GM15510 (cell line): ENCODE measurements around the gene SLC30A7.

Experiments used
- POLR2A ChIP-seq: IDR thresholded peaks from 3 replicates; pipeline ENCODE4 v1.6.1; 2011; ENCODE audit warnings: borderline replicate concordance; ENCODE audit not compliant: insufficient read length; ENCODE audit errors: extremely low read depth

SLC30A7 gene

DNA sequence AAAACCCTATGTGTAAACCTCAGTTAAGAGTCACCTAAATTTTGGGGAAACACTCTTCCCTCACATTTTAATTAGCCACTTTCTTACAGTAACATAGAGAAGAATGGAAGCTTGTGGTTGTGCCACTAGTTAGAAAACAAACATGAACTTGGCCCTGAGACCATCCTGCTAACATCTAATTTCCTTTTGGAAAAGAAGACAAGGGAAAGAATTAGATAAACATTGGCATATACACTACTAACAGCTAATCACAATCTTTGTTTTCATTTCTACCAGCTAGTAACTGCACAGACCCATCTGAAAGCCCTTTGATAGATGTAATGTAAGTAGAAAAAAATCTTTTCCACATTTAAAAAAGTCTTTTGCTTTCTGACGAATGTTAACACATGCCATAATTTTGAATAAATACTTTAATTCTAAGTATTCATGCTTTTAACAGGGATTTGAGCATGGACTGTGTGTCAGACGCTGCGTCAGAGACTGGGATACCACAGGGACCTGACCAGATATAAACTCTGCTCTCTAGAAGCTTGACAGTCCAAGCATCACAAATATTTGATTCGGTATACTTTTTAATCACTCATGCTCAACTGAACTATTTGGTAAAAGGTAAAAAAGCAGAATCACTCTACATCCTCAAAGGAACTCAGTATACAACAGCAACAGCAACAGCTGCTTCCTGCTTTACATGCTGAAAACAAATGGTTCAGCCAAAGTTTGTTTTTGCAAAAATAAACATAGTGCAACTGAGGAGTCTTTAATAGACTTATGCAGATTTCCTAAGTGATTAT is 99.5 kb downstream of the SLC30A7 start:
- TF ChIP-seq POLR2A: no peak

DNA sequence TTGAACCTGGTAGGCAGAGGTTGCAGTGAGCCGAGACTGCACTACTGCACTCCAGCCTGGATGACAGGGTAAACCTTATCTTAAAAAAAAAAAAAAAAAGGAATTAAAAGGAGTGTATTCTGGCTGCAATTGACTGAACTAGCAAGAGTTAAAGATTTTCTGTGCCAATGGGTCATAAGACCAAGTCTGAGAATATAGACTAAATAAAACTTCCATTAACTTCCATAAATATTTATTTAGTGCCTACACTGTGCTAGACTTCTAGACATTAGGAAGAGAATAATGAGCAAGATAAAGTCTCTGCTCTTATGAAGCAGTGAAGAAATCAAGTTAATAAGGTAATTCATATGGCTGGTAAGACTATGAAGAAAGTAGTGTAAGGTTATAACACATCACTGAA is 102.5 kb downstream of the SLC30A7 start:
- no peak for TF ChIP-seq POLR2A

DNA sequence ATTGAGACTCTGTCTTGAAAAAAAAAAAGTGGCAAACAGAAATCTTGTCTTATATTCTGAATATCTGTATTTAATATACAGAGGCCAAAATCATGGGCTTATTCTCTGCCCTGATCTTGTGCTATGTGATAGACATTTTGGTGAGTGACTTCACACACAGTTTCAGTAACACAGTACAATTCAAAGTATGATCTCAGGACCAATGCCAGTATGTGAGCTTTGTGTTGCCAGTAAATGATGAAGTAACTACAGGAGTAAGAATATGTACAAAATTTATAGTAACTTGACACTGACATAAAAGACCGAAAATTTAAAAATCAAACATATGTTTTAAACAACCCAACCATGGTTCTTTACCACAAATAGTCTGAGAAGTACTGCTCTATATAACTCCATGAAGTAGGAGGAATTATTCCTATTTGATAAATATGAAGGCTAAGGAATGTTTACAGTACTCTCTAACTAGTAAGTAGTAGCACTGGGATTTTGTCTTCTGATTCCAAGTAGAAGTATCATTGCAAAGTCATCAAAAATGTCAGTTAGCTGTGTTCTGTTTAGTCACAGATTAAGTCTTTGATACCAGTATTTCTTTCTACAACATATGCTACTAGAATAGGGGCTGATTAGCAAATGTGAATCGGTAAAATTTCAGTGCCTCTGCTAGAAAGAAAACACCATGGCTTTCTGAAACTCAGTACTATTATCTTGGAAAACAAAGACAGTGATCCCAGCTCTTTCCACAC is 104.4 kb downstream of the SLC30A7 start:
- no peak for TF ChIP-seq POLR2A

DNA sequence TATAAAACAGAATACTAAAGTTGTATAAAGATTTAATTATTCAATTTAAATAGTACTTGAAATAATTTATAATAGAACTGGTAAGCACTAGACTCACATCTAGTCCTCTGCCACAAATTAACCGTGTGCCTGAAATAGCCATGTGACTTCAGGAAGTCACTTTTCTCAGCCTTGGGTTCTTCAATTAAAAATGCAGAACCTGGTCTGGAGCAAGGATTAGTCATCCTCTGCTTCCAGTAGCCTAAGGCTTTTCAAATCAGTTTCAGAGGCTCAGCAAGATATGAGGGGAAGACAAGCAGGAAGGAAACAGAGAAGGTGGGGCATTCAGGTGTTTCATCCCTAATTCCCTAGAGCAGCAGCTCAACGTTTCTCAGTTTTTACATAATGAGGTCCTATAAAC is 106.7 kb downstream of the SLC30A7 start:
- TF ChIP-seq POLR2A: no peak

DNA sequence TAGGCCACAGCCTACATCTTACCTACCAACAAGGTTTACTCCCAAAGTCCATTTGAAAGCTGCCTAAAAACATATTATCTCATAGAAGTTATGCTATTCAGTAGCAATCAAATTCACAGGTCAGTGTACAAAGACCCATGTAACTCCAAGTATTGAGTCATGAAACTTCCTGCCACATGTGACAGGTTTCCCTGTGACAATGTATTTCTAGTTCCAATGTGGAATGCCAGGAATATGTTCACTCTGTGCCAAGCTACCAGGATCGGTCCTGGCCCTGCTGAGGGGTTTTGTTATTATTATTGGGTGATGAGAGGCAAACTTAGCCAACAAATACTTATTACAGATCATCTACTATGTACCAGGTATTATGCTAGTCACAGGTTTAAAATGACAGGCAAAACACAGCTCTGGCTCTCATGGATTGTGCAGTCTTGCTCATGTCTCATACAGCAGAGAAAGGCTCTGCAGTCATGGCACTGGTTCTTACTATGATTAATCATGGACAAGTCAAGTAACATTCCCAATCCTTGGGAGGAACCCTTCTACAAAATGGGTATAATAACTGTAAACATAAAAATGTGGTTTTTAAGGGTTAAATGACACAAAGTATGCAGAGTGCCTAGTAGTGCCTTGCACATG is 107.2 kb downstream of the SLC30A7 start:
- no peak for TF ChIP-seq POLR2A

DNA sequence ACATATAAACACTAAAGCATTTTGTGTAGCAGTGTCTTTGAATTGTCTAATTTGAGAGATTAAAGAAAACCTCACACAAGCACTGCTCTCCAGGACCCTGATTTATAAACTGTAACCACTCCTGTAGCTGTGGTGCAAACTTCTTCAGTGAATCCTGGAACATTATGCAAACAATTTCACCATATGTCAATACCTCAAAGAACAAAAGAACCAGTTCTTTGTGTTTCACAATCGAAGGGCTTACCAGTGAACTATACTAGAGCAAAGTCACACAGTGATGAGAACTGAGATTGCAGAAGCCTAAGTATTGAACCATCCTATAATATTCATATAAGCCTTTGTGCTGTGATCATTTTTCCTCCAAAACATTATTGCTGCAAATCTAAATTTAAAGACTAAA is 108.2 kb downstream of the SLC30A7 start:
- TF ChIP-seq POLR2A: no peak

DNA sequence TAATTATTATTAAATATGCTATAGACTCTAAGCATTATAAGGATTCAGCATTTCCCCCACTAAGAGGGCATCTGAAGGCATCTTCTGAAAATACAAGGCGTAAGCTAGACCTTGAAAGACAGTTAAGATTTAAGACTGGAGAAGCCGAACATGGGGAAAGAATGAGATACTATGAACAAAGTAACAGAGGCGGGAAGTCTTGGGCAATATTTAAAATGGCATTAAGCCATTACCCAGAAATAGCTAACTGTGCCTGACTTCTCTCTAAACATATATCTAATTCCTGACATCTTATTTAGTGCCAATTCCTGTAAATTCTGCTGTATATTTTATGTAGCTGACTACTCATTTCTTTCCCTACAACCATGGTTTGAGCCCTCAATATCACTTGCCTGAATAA is 108.8 kb downstream of the SLC30A7 start:
- TF ChIP-seq POLR2A: no peak

DNA sequence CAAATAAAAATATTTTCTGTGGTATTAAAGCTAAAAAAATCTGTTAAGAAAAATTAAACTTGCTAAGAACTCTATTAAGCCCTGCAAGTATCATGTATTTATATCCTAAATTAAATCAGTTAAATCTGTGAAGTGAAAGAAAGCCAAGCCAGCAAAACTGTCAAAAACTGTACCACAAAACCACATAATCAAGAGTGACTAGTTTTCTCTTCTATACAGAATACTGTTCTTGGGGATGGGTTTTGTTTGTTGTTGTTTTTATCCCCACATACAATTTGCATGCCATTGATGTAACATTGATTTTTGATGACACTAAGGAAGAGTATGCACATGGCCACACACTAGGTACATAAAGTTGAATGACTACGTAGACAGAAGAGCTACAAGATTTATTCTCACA is 109.3 kb downstream of the SLC30A7 start:
- no peak for TF ChIP-seq POLR2A

DNA sequence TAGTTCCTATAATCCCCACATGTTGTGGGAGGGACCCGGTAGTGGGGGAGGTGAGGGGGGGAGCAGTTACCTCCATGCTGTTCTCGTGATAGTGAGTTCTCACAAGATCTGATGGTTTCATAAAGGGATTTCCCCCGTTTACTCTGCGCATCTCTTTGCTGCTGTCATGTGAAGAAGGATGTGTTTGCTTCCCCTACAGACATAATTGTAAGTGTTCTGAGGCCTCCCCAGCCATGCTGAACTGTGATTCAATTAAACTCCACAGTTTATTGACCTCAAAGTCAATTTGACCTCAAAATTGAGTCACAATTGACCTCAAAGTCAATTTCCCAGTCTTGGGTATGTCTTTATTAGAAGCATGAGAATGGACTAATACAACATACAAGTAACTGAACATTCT is 110.0 kb downstream of the SLC30A7 start:
- no peak for TF ChIP-seq POLR2A

DNA sequence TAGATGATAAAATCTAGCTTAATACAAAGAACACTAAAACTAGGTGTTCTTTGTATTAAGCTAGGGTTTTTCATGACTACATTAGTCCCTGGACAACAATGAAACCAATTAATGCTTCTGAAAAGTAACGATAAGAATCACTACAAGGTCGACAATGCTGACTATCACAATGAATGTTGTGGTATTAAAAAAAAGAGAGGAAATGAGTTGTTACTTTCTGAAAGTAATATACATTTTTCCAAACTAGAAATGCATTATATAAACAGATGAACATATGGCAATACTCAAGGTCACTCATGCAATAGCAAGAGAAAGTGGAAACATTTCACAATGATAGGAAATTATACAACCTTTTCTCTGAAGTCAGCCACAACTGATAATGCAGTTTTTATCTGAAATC is 110.7 kb downstream of the SLC30A7 start:
- TF ChIP-seq POLR2A: no peak

DNA sequence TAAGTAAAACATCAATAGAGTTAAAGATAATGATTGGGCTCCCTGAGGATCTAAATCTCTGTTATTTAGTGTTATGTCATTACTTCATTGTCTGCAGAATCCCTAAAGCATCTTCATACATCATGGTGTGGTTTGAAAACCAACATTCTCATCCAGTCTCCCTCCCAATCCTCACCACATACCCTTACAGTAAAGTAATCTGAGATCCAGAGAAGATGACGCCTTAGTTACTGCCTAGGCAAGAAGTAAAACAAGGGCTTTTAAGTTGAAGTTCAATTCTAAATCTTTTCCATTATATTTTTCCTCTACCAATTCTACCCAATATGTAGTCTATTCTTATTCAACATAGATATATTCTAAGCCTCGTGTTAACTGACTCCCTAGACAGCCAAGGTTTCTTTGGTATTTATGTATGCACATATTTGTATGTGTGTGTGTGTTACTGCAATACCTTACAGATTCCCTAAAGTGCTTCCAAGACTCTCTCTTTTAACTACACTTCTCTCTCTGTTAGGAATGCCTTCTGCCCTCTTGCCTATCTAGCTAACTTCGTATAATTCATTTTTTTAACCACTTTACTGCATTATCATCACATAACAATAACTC is 112.4 kb downstream of the SLC30A7 start:
- no peak for TF ChIP-seq POLR2A

DNA sequence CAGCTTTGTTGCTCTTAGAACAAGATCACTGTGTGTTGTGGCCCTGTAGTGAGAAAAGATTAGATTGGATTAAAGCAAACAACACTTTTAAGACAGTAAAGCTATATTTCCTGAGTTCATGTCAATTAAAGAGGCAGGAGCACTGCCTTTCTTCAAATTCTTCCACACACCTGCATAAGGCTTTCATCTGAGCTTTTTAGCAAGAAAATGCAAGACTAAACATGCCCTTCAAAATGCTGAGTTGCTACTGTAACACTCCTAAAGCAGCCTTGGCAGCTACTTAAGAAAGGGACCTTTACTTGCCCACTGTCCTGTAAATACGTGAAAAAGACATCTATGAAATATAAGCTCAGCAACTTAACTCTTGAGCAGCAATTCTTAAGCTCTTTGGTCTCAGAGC is 117.9 kb downstream of the SLC30A7 start:
- TF ChIP-seq POLR2A: no peak

DNA sequence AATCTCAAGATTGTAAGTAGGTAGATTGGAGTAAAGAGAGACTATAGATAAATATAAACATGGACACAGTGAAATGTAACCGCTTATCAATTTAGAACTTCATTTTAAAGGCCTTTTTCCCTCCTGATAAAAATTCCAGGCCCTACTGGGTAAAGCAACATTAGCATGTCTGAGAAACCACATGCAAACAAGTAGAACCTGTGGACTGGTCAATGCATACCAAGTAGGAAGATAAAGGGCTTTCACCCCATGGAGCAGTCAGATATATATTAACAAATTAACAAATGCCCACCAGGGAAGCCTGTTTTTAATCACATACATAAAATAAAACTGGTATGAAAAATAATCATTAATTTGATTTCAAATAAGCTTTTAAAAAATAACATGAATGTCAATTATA is 121.6 kb downstream of the SLC30A7 start:
- no peak for TF ChIP-seq POLR2A

DNA sequence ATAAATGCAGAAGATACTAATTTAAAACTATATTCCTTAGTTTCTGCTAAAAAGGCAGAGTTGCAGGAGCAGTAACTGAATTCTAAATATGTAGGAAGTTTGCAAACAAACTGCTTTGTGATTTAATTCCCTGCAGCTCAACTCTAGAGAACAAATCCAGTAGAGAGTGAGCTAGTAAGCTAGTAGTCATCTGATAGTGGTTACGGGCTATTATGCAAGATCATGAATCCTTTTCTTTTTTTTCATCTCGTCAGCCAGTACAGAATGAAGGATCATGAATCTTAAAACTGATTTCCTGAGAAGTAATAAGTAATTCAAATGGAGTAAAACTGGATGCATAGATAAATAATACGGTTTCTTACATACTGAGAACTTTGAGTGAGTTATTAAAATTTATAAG is 126.4 kb downstream of the SLC30A7 start:
- TF ChIP-seq POLR2A: no peak

DNA sequence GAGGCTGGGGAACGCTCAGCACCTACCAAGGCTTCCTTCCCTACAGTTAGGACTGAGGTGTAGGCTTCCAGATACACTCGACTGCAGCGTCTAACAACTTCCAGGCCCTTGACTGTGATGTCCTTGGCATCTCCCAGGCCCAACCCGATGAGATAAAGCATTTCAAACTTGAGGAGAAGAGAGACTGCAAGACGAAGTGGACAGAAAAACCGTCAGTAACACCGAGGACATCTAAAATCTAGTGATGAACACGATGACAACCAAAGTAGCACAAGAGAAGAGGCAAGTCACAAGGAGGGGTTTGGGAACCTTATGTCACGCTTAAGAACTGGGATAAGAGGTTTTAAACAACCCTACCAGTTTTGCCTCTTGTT is 129.4 kb downstream of the SLC30A7 start:
- TF ChIP-seq POLR2A: no peak

DNA sequence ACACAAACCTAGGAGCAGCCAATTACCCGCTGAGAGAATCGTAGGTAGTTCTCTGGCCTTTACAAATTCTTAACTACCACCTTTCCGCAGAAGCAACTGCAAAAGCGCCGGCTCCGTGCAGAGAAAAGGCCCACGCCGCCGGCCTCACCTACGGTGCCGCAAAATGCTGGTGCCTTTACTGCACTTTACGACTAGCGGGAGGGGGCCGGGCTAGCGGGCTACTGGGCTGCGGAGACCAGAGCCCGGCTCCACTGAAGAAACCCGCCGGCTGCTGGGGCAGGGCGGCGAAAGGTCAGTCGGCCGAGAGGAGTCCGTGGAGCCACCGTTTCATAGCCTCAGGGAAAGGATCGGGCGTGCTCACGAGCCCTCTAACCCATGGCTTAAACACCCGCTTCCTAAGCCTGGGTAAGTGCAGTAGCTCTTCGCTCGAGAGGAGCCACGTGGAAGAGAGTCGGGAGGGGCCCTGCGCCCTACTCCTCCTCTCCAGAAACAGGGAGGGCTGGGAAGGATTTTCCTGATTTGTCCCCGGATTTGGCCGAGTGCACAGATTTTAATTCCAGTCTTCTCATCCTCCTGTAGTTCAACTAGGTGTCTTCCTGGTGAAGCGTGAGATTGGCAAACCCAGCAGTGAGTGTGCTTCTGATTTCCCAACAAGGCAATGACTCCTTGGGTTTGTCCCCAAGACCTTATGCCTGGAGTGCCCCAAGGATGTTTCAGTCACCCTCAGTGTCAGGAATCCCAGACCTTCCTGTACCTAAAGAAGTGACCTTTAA is 130.0 kb downstream of the SLC30A7 start, which contains the start of gene DPH5:
TSS of gene DPH5 (minus strand) at position 128 of the 773 bp plus-strand sequence. CDS start 341 bp downstream, outside the sequence.
- peak; percentile 96 for TF ChIP-seq POLR2A

DNA sequence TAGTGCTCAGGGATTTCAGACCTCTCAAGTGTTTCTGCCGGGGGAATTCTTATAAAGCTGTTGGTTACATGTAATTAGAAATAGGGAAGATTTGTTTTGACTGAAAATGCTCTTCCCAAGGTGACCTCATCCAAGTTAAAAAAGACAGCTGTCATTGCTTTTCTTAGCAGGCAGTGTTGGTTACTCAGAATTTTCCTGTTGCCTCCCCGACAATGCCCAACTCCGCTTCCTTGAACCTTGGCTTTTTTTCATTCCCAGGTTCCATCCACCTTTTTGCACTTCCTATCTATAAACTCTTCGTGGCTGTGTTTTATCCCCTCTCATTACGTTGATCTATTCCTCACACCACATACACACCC is 130.5 kb downstream of the SLC30A7 start:
- no peak for TF ChIP-seq POLR2A
